GM18526 (cell line): ENCODE results near the gene SH3D19.

Experiments used
- POLR2A ChIP-seq: IDR thresholded peaks from 3 replicates; pipeline ENCODE4 v1.6.1; 2011; ENCODE audit not compliant: insufficient read length; ENCODE audit errors: extremely low read depth

The SH3D19 gene

DNA sequence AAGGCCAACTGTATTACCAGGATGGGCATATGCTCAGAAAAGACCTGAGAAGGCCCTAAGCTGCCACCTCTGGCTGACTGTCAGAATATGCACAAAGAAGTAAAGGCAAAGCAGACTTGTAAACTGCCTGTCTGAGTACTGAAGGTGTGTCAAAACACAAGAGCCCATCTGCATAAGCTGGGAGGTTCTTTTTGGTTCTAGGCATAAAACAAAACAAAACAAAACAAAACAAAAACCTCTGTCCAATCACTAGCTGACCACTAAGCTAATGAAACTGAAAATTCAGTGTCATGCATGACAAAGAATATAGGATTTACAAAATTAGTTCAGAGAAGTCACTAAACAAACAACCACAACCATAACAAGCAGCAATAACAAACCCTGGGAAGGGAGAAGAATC lies 20.6 kb downstream of the SH3D19 start:
- TF ChIP-seq POLR2A: no peak

DNA sequence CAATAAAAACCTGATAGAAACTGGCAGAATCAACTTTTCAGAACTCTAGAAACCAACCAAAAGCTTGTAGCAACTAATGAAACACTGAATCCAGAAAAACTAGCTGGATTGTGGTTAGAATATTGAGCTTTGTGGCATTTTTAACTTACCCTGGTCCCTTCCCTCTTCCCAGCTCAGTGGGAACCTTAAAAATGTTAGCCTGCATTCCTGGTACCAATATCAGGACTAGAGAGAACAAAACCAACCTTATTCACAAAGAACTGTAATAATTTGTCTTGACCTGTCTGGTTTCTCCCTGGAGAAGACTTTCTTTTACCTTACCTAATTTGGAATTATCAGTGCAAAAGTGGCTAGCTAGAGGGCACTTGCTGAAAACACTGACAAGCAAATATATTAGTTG lies 21.2 kb downstream of the SH3D19 start:
- no peak for TF ChIP-seq POLR2A

DNA sequence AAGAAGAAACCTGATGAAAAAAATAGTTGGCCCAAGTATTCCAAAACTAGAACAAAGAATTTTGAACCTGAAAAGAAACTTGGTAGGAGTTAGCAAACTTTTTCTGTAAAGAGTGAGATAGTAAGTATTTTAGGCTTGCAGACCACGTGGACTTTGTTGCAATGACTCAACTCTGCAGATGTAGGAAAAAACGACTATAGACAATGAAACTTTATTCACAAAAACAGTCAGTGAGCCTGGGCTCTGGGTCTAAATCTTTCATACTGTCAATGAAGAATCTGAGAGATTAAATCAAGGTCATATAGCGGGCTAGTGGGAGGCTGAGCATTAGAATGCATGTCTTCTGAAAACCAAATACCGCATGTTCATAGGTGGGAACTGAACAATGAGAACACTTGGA lies 23.0 kb downstream of the SH3D19 start:
- no peak for TF ChIP-seq POLR2A

DNA sequence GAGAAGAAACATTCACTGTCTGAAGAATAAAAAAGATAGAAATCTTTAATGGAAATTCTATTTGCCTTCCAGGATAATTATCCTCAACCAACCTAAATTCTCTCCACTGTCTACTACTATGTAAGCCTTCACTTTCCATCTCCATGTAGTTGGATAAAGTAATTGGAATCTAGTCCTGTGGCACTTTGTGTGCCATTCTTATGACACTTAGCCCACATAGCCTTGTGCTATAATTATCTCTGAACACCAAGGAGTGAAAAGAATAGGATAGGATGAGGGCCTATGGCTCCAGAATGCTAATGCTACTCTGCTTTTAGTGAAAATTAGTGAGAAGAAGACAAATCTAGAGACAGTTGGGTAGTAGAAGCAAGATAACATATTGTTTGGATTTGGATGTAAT lies 28.2 kb downstream of the SH3D19 start:
- no peak for TF ChIP-seq POLR2A

DNA sequence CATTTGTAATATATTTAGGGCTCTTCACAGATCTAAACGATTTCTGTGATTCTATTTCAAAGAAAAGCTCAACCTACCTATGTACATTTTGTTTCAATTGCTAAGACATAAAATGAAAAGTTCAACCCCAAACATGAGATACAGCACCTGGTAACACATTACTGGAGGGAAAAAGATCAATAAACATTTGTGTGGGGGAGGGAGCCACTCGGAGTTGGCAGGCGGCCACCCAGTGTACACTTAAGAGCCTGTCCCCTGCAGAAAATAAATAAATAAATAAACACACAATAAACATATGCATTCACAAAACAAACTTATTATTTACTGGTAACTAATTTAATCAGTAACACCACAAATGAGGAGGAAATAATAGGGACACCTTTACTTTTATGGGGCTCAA lies 29.2 kb downstream of the SH3D19 start:
- TF ChIP-seq POLR2A: no peak

DNA sequence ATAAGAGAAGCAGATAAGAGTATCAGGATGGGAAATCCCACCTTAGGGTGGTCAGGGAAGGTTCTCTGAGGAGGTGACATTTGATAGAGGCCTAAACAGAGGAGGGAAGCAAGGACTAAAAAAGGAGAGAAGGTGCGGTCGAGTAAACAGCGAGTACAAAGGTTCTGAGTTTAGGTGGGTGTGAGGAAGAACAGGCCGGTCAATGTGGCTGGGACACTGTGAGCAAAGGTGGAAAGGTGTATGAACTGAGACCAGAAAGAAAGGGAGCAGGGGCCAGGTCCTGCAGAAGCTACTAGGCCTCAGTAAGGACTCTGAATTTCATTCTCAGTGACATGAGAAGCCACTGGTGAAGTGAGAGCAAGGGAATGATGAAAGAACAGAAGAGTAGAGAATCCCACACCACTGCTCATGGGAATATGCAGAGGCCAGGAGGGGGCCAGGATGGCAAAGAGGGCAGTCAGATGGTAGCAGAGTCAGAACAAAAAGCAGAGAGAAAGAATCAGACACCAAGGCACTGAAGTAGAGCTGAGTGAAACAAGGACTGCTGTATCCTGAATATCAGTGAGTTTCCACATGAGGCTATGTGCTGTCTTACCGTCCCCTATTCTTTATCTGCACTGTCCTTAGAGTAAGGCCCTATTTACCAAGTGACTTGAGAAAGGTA lies 30.4 kb downstream of the SH3D19 start:
- no peak for TF ChIP-seq POLR2A

DNA sequence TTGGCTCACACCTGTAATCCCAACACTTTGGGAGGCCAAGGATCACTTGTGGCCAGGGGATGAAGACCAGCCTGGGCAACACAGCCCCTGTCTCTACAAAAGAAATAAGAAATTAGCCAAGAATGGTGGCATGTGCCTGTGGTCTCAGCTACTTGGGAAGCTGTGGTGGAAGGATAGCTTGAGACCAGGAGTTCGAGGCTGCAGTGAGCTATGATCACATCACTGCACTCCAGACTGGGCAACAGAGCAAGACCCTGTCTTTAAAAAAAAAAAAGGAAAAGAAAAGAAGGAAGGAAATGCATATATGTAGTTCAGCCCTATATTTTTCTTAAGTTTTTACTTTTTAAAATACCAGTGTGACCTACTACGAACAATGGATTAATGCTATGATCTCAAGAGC lies 33.4 kb downstream of the SH3D19 start:
- TF ChIP-seq POLR2A: no peak

DNA sequence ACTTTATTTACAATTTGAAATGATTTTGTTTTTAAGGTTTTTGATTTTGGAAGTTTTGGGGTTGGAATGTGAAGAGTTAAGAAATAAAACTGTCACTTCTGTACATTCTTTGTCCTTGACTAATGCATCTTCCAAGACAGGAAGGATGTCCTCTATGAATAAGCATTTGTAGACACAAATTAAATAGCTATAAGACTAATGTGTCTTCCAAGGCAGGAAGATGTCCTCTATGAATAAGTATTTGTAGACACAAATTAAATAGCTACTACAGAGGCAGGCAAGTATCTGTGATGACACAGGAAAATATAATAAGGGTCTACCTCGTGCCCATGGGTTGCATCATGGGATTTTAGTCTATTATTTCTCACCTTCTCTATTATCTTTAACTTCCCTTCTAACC lies 33.9 kb downstream of the SH3D19 start:
- TF ChIP-seq POLR2A: no peak

DNA sequence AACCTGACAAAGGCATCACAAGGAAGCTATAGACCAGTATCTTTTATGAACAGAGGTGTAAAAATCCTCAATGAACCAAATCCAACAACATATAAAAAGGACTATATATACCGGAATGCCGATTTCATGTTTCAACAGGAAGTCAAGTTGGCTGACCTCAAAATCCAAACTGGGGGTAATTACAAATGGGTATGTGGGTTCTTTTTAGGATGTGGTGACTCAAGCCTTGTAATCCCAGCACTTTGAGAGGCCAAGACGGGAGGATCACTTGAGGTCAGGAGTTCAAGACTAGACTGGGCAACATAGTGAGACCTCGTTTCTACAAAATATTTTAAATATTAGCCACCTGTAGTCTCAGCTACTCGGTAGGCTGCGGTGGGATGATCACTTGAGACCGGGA lies 38.0 kb downstream of the SH3D19 start:
- no peak for TF ChIP-seq POLR2A

DNA sequence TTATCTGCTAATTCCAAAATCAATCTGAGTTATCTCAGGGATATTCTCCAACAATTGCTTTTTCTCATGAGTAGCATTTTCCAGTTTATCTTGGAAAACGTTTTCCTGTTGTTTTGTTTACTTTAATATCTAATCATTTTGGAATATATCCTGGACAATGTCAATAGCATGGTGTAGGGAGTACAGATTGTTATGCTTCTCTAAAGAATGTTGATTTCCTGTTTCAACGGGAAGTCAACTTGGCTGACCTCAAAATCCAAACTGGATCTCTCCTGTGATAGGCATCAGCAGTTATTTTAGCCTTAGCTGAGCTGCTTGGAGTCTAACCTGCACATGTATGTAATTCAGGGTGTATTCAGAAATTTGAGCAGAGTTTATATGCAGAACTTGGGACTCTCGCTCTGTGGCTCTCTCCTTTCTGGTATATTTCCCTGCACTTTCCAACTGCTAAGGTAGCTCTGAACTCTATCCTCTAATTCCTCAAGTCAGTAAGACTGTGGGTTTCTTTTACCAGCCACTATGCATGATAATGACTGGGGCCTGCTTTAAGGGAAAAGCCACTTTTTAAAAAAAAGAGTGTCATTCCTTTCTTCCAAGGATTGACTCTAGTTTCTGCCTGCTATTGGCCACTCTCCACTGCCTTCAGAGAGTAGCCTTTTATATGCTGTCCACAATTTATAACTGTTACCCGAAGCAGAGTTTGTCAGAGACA lies 40.7 kb downstream of the SH3D19 start:
- no peak for TF ChIP-seq POLR2A

DNA sequence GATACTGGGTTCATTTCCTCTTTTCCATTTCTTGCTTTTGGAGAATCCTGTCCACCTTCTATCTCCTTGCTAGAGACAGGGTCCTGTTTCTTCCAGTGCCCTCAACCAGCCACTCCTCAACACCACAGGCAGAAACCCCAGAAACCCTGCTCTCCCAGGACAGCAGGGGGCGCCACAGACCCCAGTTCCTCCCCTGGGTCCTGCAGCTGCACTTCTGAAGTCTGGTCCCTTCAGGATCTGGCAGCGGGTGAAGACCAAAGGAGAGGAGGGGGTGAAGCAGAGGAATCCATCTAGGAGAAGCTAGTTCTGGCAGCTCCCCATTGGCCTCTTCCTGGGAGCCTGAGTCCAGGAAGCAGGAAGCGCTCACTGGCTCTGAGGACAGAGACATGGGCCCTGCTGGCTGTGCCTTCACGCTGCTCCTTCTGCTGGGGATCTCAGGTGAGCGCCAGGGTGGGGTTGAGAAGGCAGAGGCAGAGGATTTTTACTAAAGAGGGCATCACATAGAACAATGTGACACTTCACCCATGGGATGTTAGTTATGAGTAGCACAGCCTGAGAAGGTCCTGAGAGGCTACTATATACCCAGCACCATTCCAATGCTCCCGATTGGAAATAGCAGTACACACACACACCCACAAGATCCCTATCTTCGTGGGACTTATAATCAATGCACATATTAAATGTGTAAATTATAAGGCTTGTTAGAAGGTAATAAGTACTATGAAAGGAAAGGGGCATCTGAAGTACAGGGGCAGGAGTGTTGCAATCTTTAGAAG lies 48.4 kb downstream of the SH3D19 start, which contains the start of gene PRSS48:
TSS of gene PRSS48 (plus strand) at position 375 of the 776 bp plus-strand sequence. CDS start at position 387, 12 bp downstream.
- TF ChIP-seq POLR2A: no peak

DNA sequence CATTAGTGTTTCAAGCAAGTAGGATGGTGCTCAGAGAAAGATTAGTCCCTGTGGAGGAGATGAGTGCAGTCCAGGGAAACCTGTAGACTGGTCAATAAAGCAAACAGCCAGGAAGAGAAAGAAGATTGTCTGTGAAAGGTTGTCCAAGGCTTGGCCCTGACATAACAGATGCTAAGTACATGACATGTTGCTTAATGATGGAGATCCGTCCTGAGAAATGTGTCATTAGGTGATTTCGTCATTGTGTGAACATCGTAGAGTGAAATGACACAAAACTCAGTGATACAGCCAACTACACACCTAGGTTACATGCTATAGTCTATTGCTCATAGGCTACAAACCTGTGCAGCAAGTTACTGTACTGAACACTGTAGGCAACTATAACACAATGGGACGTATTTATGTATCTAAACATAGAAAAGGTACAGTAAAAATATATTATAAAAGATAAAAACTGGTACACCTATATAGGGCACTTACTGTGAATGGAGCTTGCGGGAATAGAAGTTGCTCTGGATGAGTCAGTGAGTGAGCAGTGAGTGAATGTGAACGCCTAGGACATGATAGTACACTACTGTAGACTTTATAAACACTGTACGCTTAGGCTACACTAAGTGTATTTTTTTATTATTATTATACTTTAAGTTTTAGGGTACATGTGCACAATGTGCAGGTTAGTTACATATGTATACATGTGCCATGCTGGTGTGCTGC lies 57.4 kb downstream of the SH3D19 start:
- TF ChIP-seq POLR2A: no peak

DNA sequence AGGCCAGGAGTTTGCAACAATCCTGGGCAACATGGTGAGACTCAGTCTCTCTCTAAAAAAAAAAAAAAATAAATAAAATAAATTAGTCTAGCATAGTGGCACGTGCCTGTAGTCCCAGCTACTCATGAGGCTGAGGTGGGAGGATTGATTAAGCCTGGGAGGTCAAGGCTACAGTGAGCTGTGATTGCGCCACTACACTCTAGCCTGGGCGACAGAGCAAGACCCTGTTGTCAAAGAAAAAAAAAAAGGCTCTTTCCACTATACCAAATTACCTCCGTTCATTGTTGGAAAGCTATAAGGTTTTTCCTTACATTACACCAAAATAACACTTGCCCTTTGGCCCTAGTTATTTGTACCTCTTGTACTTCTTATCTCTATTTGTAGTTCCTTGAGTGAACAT lies 58.3 kb downstream of the SH3D19 start:
- TF ChIP-seq POLR2A: no peak

DNA sequence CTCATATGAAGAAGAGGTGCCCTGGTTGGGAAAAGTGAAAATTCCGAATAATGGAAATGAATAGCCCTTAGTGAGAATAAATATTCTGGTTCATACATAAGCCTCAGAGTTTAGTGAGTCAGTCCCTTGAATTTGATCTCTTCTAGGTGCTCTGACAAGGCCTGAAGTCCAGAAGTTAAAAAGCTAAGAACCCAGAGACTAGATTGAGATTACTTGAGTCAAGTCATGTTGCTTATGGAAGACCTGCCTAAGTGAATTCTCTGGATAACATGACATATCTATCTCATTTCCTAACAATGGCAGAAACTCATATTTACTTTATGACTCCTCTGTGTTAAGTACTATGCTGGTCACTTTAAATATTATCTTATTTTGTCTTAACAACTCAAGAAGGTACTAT lies 58.9 kb downstream of the SH3D19 start:
- no peak for TF ChIP-seq POLR2A

DNA sequence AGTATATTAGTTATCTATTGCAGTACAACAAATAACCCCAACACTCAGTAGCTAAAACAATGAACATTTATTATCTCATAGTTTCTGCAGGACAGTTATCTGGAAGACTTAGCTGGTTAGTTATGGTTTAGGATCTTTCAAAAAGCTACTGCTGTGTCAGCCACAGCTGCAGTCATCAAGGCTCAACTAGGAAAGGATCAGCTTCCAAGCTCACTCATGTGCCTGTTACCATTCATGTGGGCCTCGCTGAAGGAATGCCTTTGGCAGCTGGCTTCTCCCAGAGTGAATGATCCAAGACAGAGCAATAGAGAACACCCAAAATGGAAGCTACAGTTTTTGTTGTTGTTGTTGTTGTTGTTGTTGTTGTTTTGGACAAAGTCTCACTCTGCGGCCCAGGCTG lies 62.0 kb downstream of the SH3D19 start:
- TF ChIP-seq POLR2A: no peak

DNA sequence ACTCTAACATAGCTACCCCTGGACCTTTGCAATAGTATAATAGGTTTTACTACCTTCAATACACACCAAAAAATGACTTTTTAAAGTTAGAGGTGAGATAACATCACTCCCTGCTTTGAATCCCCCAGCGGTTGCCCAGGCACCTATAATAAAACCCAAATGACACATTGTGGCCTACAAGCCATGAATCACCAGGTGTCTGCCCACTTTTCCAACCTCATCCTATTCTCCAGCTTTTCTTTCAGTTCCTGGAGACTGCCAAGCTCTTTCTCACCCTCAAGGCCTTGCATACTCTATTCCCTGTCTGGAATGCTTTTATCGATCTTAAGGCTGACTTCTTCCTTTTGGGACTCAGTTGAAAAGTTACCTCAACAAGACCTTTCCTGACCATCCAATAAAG lies 64.9 kb downstream of the SH3D19 start:
- no peak for TF ChIP-seq POLR2A

DNA sequence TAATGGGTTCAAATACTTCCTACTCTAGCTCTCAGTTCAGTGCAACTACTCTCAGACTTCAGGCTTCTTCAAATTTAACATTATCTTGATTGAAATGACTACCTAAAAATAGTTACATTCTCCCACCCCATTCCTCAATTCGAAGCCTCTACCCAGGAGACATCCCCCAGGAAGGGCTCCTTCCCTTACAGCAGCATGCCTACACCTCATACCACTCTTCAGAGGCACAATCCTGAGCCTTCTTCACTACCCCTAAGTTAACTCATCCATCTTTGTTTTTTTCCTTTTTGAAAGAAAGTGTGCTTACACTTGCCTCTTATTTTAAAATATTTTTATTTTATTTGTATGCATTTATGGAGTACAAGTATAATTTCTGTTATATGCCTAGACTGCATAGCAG lies 65.7 kb downstream of the SH3D19 start:
- no peak for TF ChIP-seq POLR2A
